HepG2 (cell line): ENCODE results near the gene CFAP46. TPM values are rescaled to one million over a fixed set of nuclear protein-coding genes. Genes with fewer than 3 reads are reported as not detected.

Experiments used
- ATAC-seq: fragments of 200-7000 bp; cut with Tn5 transposase; 3 replicates; pipeline ENCODE4 v1.9.1; 2020; ENCODE audit warnings: mild to moderate bottlenecking, moderate library complexity
- BruUV-seq: library from RNA; stranded (reverse); fragments of 400-500 nt; replicated peaks from 2 replicates; lab custom pipeline; 2021; lab: Mats Ljungman, UMichigan
- CTCF ChIA-PET: fragments of 300-600 bp; formaldehyde crosslinking; extraction: SDS; loops from one replicate; lab custom pipeline; 2021; ENCODE audit warnings: low total read pairs, inconsistent platforms, low intra/inter-chr PET ratio; lab: Yijun Ruan, JAX
- POLR2A ChIA-PET: fragments of 350-600 bp; sonication (Branson Sonifier 250); formaldehyde crosslinking; loops from one replicate; lab custom pipeline; 2020; ENCODE audit warnings: antibody characterized with exemption, inconsistent platforms; lab: Yijun Ruan, JAX
- DNase-seq: peaks from one replicate; pipeline ENCODE4 v3.0.0-alpha.2; 2015; ENCODE audit warnings: low spot score
- FAIRE-seq: peaks from 3 replicates; lab custom pipeline; 2011; peaks lifted over from hg19 to GRCh38; lab: Jason Lieb, UNC
- H2AFZ ChIP-seq: one replicate; pipeline ENCODE4 v1.6.1; 2011; ENCODE audit warnings: low read length, inconsistent platforms
- H3K27ac ChIP-seq: fragments of 300-600 bp; 3 replicates; pipeline ENCODE4 v1.8.0; 2011; ENCODE audit warnings: mixed run types, mild to moderate bottlenecking, mixed read lengths, low read length, inconsistent platforms; ENCODE audit not compliant: insufficient read depth; ENCODE audit errors: extremely low read length
- H3K27me3 ChIP-seq, 2 experiments: fragments of 200-600 bp in 1 of 2; 2 replicates in 1 of 2; 3 replicates in 1 of 2; pipeline versions ENCODE4 v1.6.0 to v1.8.0; 2011; ENCODE audit warnings: low read length in 2 of 2, mild to moderate bottlenecking in 2 of 2, moderate library complexity in 2 of 2, inconsistent platforms in 1 of 2; ENCODE audit not compliant: insufficient read depth in 2 of 2, control insufficient read depth in 1 of 2
- H3K36me3 ChIP-seq, 2 experiments: fragments of 200-600 bp in 1 of 2; replicated peaks in 1 of 2; 2 replicates in 1 of 2; 3 replicates in 1 of 2; pipeline versions ENCODE4 v1.5.1 to v1.8.0; 2011; ENCODE audit warnings: low read length in 2 of 2, inconsistent platforms in 1 of 2; ENCODE audit not compliant: insufficient read depth in 2 of 2, control insufficient read depth in 1 of 2
- H3K4me1 ChIP-seq: 2 replicates; pipeline ENCODE4 v1.5.1; 2012; ENCODE audit warnings: low read length, inconsistent platforms; ENCODE audit not compliant: insufficient read depth
- H3K4me2 ChIP-seq: 2 replicates; pipeline ENCODE4 v1.6.0; 2011; ENCODE audit warnings: low read depth, low read length, inconsistent platforms
- H3K4me3 ChIP-seq, 3 experiments: fragments of 200-600 bp in 1 of 3; sonication (generic), shearing (Covaris generic) in 1 of 3; replicated peaks in 1 of 3; 2 replicates each; pipeline ENCODE4 v1.5.1; 2011 to 2016; ENCODE audit warnings: low read length in 3 of 3, inconsistent platforms in 2 of 3, low read depth in 2 of 3, mild to moderate bottlenecking in 2 of 3, control low read depth in 1 of 3, mixed read lengths in 1 of 3; ENCODE audit not compliant: insufficient read depth in 1 of 3
- H3K79me2 ChIP-seq: one replicate; pipeline ENCODE4 v1.6.1; 2011; ENCODE audit warnings: low read length, inconsistent platforms; ENCODE audit not compliant: insufficient read depth
- H3K9ac ChIP-seq: 2 replicates; pipeline ENCODE4 v1.6.0; 2011; ENCODE audit warnings: mild to moderate bottlenecking, low read depth, low read length, inconsistent platforms; ENCODE audit not compliant: insufficient read depth
- H3K9me3 ChIP-seq: 2 replicates; pipeline ENCODE4 v1.5.1; 2012; ENCODE audit warnings: mild to moderate bottlenecking, low read length
- H4K20me1 ChIP-seq: 2 replicates; pipeline ENCODE4 v1.6.0; 2011; ENCODE audit warnings: inconsistent platforms, mild to moderate bottlenecking, low read length, moderate library complexity; ENCODE audit not compliant: insufficient read depth
- FOXP1 ChIP-seq, 2 experiments: fragments of 450-650 bp in 1 of 2; IDR thresholded peaks; 2 replicates each; pipeline ENCODE4 v1.6.1; 2017 to 2018; ENCODE audit warnings: antibody characterized with exemption in 1 of 2
- RXRA ChIP-seq: sonication (generic); formaldehyde crosslinking; IDR thresholded peaks from 2 replicates; pipeline ENCODE4 v1.5.1; 2020; ENCODE audit warnings: missing genetic modification reagents
- SIX1 ChIP-seq: sonication (generic); formaldehyde crosslinking; IDR thresholded peaks from 2 replicates; pipeline ENCODE4 v1.4.0; 2020; ENCODE audit warnings: missing genetic modification reagents, borderline replicate concordance
- ZEB1 ChIP-seq: IDR thresholded peaks from 2 replicates; pipeline ENCODE4 v1.6.1; 2012; ENCODE audit warnings: mild to moderate bottlenecking, low read depth, inconsistent platforms; ENCODE audit not compliant: insufficient replicate concordance
- ZNF883 ChIP-seq: sonication (generic); formaldehyde crosslinking; IDR thresholded peaks from 2 replicates; pipeline ENCODE4 v1.5.1; 2020; ENCODE audit warnings: mild to moderate bottlenecking, missing genetic modification reagents; ENCODE audit errors: not compliant biosample characterization
- WGBS: methylation state at CpG from one replicate; pipeline ENCODE4 v1.1.6; 2017; ENCODE audit warnings: low lambda C conversion rate; 5-methylcytosine and 5-hydroxymethylcytosine counted together
- in situ Hi-C: cut with HindIII; loops from 2 replicates; pipeline ENCODE4 v1.10.0; 2017; ENCODE audit warnings: low pct_unique_long_range_greater_than_20kb; ENCODE audit not compliant: extremely low pct_ligation_motif_present
- intact Hi-C: fragments of 100-400 bp; cut with micrococcal nuclease; formaldehyde crosslinking; loops from one replicate; pipeline ENCODE4 v1.10.0; 2022; ENCODE audit not compliant: unreplicated experiment
- polyA plus RNA-seq, 8 experiments: library from polyadenylated mRNA; depleted of rRNA in 3 of 8; stranded (reverse) in 7 of 8; unstranded in 1 of 8; fragments of >200 nt; fragmentation: Illumina TruSeq in 4 of 8; extraction: Trizol in 4 of 8; gene quantifications; 2 replicates each; pipeline versions ENCODE4 v1.2.1 to v1.2.3, GENCODE V29; 2011 to 2016; ENCODE audit warnings: low read depth in 4 of 8, missing spikeins in 1 of 8, mixed read lengths in 1 of 8; ENCODE audit not compliant: insufficient read depth in 1 of 8
- total RNA-seq, 5 experiments: library from RNA; depleted of rRNA; stranded (reverse); fragments of >200 nt; fragmentation: Illumina TruSeq; extraction: Trizol; gene quantifications; 2 replicates each; pipeline ENCODE4 v1.2.3, GENCODE V29; 2016; ENCODE audit warnings: low read depth in 1 of 5
- TF ChIP-seq, protein P1 (sequence below): sonication (generic); formaldehyde crosslinking; IDR thresholded peaks from 2 replicates; pipeline ENCODE4 v1.4.0; 2020; ENCODE audit warnings: low read depth, missing genetic modification reagents
- TF ChIP-seq, protein P2 (sequence below): IDR thresholded peaks from 2 replicates; pipeline ENCODE4 v1.6.1; 2018; ENCODE audit warnings: missing genetic modification reagents
- TF ChIP-seq, protein P3 (sequence below): sonication (generic); formaldehyde crosslinking; IDR thresholded peaks from 2 replicates; pipeline ENCODE4 v1.4.0; 2020; ENCODE audit warnings: mild to moderate bottlenecking, missing genetic modification reagents
- TF ChIP-seq, protein P4 (sequence below): sonication (generic); formaldehyde crosslinking; IDR thresholded peaks from 2 replicates; pipeline ENCODE4 v1.8.1; 2023; ENCODE audit warnings: missing genetic modification reagents, mild to moderate bottlenecking, borderline replicate concordance

CFAP46 gene
- total and polyA plus RNA-seq, 2 of the 13 experiments (the other 11 are each of a cell fraction or from before 2014, with no cell fraction given) = 0.24 to 0.84 TPM

GRCh38 chr10:132960631-132961419 is 18.5 kb upstream of the CFAP46 start:
- CTCF ChIA-PET = no interaction called here
- FAIRE-seq = no peak

GRCh38 chr10:132960071-132960472 is 17.7 kb upstream of the CFAP46 start:
- Histone ChIP-seq H2AFZ (no peak overlapping the region), H3K9ac (no peak overlapping the region), H3K79me2 (no peaks in the 10 kb centered on the region), H4K20me1 (no peaks in the 10 kb centered on the region), H3K4me2 (no peak overlapping the region), H3K27me3 (peaks cover 10 to 67% of the 10 kb centered on the region in 2 experiments; a peak in 3 of 5 replicates), H3K4me1 (peaks cover 6% of the 10 kb centered on the region), H3K4me3 (no peak overlapping the region), H3K9me3 (no peaks in the 10 kb centered on the region), H3K27ac (no peak overlapping the region), H3K36me3 (no peaks in the 10 kb centered on the region)
- no peak for ATAC-seq
- intact Hi-C loops = no loop called here
- in situ Hi-C loops = no loop called here
- DNase-seq = no peak
- ChIA-PET CTCF (no interaction called here), POLR2A (no interaction called here)
- no peak for FAIRE-seq
- no peak for TF ChIP-seq ZNF883
- TF ChIP-seq SIX1 (CRISPR knock-in tag) = no peak
- no peak for TF ChIP-seq RXRA
- TF ChIP-seq, protein P1, sequence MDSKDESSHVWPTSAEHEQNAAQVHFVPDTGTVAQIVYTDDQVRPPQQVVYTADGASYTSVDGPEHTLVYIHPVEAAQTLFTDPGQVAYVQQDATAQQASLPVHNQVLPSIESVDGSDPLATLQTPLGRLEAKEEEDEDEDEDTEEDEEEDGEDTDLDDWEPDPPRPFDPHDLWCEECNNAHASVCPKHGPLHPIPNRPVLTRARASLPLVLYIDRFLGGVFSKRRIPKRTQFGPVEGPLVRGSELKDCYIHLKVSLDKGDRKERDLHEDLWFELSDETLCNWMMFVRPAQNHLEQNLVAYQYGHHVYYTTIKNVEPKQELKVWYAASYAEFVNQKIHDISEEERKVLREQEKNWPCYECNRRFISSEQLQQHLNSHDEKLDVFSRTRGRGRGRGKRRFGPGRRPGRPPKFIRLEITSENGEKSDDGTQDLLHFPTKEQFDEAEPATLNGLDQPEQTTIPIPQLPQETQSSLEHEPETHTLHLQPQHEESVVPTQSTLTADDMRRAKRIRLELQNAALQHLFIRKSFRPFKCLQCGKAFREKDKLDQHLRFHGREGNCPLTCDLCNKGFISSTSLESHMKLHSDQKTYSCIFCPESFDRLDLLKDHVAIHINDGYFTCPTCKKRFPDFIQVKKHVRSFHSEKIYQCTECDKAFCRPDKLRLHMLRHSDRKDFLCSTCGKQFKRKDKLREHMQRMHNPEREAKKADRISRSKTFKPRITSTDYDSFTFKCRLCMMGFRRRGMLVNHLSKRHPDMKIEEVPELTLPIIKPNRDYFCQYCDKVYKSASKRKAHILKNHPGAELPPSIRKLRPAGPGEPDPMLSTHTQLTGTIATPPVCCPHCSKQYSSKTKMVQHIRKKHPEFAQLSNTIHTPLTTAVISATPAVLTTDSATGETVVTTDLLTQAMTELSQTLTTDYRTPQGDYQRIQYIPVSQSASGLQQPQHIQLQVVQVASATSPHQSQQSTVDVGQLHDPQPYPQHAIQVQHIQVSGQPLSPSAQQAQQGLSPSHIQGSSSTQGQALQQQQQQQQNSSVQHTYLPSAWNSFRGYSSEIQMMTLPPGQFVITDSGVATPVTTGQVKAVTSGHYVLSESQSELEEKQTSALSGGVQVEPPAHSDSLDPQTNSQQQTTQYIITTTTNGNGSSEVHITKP = no peak
- no TSS peak for BruUV-seq
- 3% methylated on average over 6 of the region's 19 CpGs for WGBS

More at GRCh38 chr10:132960631-132961419, 18.5 kb upstream of the CFAP46 start:
- Histone ChIP-seq H3K4me3 (no peak overlapping the region), H3K9ac (no peak overlapping the region), H3K27ac (no peak overlapping the region), H3K36me3 (no peaks in the 10 kb centered on the region), H3K4me2 (no peak overlapping the region), H3K9me3 (no peaks in the 10 kb centered on the region), H4K20me1 (no peaks in the 10 kb centered on the region), H3K4me1 (peaks cover 6% of the 10 kb centered on the region), H3K79me2 (no peaks in the 10 kb centered on the region), H2AFZ (no peak overlapping the region), H3K27me3 (peaks cover 11 to 70% of the 10 kb centered on the region in 2 experiments; a peak in 3 of 5 replicates)
- BruUV-seq = no TSS peak
- ATAC-seq (no peak; the same call in 2 of the 3 replicates), DNase-seq (no peak)
- intact Hi-C loops = no loop called here
- WGBS = 54% methylated on average over 19 of the region's 42 CpGs
- POLR2A ChIA-PET = no interaction called here
- in situ Hi-C loops = no loop called here
- TF ChIP-seq, protein P2, sequence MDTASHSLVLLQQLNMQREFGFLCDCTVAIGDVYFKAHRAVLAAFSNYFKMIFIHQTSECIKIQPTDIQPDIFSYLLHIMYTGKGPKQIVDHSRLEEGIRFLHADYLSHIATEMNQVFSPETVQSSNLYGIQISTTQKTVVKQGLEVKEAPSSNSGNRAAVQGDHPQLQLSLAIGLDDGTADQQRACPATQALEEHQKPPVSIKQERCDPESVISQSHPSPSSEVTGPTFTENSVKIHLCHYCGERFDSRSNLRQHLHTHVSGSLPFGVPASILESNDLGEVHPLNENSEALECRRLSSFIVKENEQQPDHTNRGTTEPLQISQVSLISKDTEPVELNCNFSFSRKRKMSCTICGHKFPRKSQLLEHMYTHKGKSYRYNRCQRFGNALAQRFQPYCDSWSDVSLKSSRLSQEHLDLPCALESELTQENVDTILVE = no peak
- TF ChIP-seq, protein P3, sequence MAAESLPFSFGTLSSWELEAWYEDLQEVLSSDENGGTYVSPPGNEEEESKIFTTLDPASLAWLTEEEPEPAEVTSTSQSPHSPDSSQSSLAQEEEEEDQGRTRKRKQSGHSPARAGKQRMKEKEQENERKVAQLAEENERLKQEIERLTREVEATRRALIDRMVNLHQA = no peak
- no peak for TF ChIP-seq ZEB1
- TF ChIP-seq, protein P4, sequence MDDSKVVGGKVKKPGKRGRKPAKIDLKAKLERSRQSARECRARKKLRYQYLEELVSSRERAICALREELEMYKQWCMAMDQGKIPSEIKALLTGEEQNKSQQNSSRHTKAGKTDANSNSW (CRISPR knock-in tag) = no peak
- TF ChIP-seq FOXP1 (IDR thresholded peaks at IDR 0.05) = no peak
- no peak for TF ChIP-seq FOXP1 (CRISPR knock-in tag; IDR thresholded peaks at IDR 0.05)
